Endothelial cell of umbilical vein (primary cell): ENCODE measurements around the gene ULK2. TPM values are rescaled to one million over a fixed set of nuclear protein-coding genes. Genes with fewer than 3 reads are reported as not detected.

Source experiments
- BruUV-seq: library from RNA; stranded (reverse); fragments of 400-500 nt; replicated peaks from 2 replicates; lab custom pipeline; 2021; lab: Mats Ljungman, UMichigan
- CTCF ChIA-PET: fragments of 300-600, 350-600 bp; sonication (Branson Sonifier 250); formaldehyde crosslinking; loops from one replicate; lab custom pipeline; 2021; ENCODE audit warnings: antibody characterized with exemption, inconsistent platforms; lab: Charles Lee
- POLR2A ChIA-PET: fragments of 300-600, 350-600 bp; sonication (Branson Sonifier 250); formaldehyde crosslinking; loops from one replicate; lab custom pipeline; 2021; ENCODE audit warnings: antibody characterized with exemption, inconsistent platforms; lab: Charles Lee
- DNase-seq: peaks from one replicate; pipeline ENCODE4 v3.0.0-alpha.2; 2011; ENCODE audit warnings: low read depth, low spot score
- FAIRE-seq: peaks from 2 replicates; lab custom pipeline; 2011; peaks lifted over from hg19 to GRCh38; lab: Jason Lieb, UNC
- H2AFZ ChIP-seq: 2 replicates; pipeline ENCODE4 v1.6.0; 2012; ENCODE audit warnings: low read depth, low read length, control low read depth, inconsistent platforms
- H3K27ac ChIP-seq: 2 replicates; pipeline ENCODE4 v1.5.1; 2011; ENCODE audit warnings: low read depth, mild to moderate bottlenecking, control low read depth, low read length, moderate library complexity; ENCODE audit not compliant: insufficient read depth
- H3K27me3 ChIP-seq, 2 experiments: 2 replicates each; pipeline versions ENCODE4 v1.6.0 to v1.6.1; 2011; ENCODE audit warnings: low read length in 2 of 2, mixed read lengths in 1 of 2; ENCODE audit not compliant: control insufficient read depth in 2 of 2, insufficient read depth in 2 of 2
- H3K36me3 ChIP-seq, 2 experiments: 2 replicates in 1 of 2; 3 replicates in 1 of 2; pipeline ENCODE4 v1.5.1; 2011; ENCODE audit warnings: low read length in 2 of 2, mild to moderate bottlenecking in 1 of 2, moderate library complexity in 1 of 2; ENCODE audit not compliant: control insufficient read depth in 2 of 2, insufficient read depth in 2 of 2; ENCODE audit errors: extremely low read depth in 1 of 2
- H3K4me1 ChIP-seq: 3 replicates; pipeline ENCODE4 v1.5.1; 2011; ENCODE audit warnings: mild to moderate bottlenecking, low read length; ENCODE audit not compliant: control insufficient read depth, insufficient read depth; ENCODE audit errors: extremely low read depth
- H3K4me2 ChIP-seq: 2 replicates; pipeline ENCODE4 v1.6.1; 2011; ENCODE audit warnings: low read length, control low read depth, mixed read lengths; ENCODE audit not compliant: insufficient read depth
- H3K4me3 ChIP-seq, 3 experiments: fragments of 200-600 bp in 1 of 3; sonication (generic), shearing (Covaris generic) in 1 of 3; replicated peaks in 1 of 3; 2 replicates each; pipeline ENCODE4 v1.5.1; 2011 to 2016; ENCODE audit warnings: control low read depth in 3 of 3, low read length in 3 of 3, mild to moderate bottlenecking in 2 of 3, inconsistent platforms in 1 of 3, low read depth in 1 of 3, moderate library complexity in 1 of 3; ENCODE audit not compliant: insufficient read depth in 1 of 3
- H3K79me2 ChIP-seq: 2 replicates; pipeline ENCODE4 v1.6.0; 2012; ENCODE audit warnings: low read length, inconsistent platforms; ENCODE audit not compliant: control insufficient read depth, insufficient read depth
- H3K9ac ChIP-seq: replicated peaks from 2 replicates; pipeline ENCODE3; 2011; ENCODE audit warnings: low read length, control low read depth; ENCODE audit not compliant: insufficient read depth; ENCODE audit errors: extremely low read depth
- H3K9me1 ChIP-seq: replicated peaks from 3 replicates; pipeline ENCODE4 v1.6.0; 2011; ENCODE audit warnings: mild to moderate bottlenecking, low read length; ENCODE audit not compliant: control insufficient read depth, insufficient read depth; ENCODE audit errors: extremely low read depth
- H3K9me3 ChIP-seq: replicated peaks from 2 replicates; pipeline ENCODE4 v1.5.1; 2012; ENCODE audit warnings: low read length, inconsistent platforms; ENCODE audit not compliant: control insufficient read depth, insufficient read depth
- H4K20me1 ChIP-seq: replicated peaks from 2 replicates; pipeline ENCODE3; 2011; ENCODE audit warnings: mild to moderate bottlenecking, low read length; ENCODE audit not compliant: control insufficient read depth, insufficient read depth; ENCODE audit errors: extremely low read depth
- EZH2 ChIP-seq: IDR thresholded peaks from 2 replicates; pipeline ENCODE4 v1.6.1; 2012; ENCODE audit warnings: borderline replicate concordance, low read depth, mild to moderate bottlenecking, moderate library complexity, low read length, inconsistent platforms; ENCODE audit not compliant: severe bottlenecking
- FOS ChIP-seq: IDR thresholded peaks from 2 replicates; pipeline ENCODE4 v1.6.1; 2011; ENCODE audit warnings: mild to moderate bottlenecking, low read length, moderate library complexity, borderline replicate concordance; ENCODE audit not compliant: insufficient read depth
- GATA2 ChIP-seq: IDR thresholded peaks from 2 replicates; pipeline ENCODE4 v1.7.0; 2011; ENCODE audit warnings: low read depth, mild to moderate bottlenecking, moderate library complexity, mixed read lengths, low read length; ENCODE audit not compliant: insufficient read length, insufficient read depth
- JUN ChIP-seq: IDR thresholded peaks from 2 replicates; pipeline ENCODE4 v1.6.1; 2011; ENCODE audit warnings: borderline replicate concordance, low read depth; ENCODE audit not compliant: insufficient read length, insufficient read depth
- MYC ChIP-seq: IDR thresholded peaks from one replicate; pipeline ENCODE4 v1.6.1; 2011; ENCODE audit warnings: mild to moderate bottlenecking, low read depth, low read length
- POLR2A ChIP-seq: IDR thresholded peaks from 2 replicates; pipeline ENCODE4 v1.6.1; 2012; ENCODE audit warnings: low read depth, mild to moderate bottlenecking, control low read depth, low read length
- POLR2AphosphoS5 ChIP-seq: IDR thresholded peaks from 2 replicates; pipeline ENCODE4 v1.6.1; 2012; ENCODE audit warnings: low read depth, mild to moderate bottlenecking, control low read depth, low read length, moderate library complexity; ENCODE audit not compliant: insufficient read depth
- dilution Hi-C: fragments of 300-500 bp; cut with MboI; formaldehyde crosslinking; loops from one replicate; pipeline ENCODE4 v1.15.0; 2019; ENCODE audit warnings: low sequenced_read_pairs; ENCODE audit not compliant: extremely low pct_ligation_motif_present
- intact Hi-C: fragments of 100-400 bp; cut with micrococcal nuclease; formaldehyde crosslinking; loops from one replicate; pipeline ENCODE4 v1.10.0; 2022
- polyA plus RNA-seq, 4 experiments: library from polyadenylated mRNA; depleted of rRNA in 3 of 4; stranded (reverse) in 3 of 4; unstranded in 1 of 4; fragments of >200 nt; gene quantifications; 2 replicates each; pipeline versions ENCODE4 v1.2.1 to v1.2.3, GENCODE V29; 2011 to 2012; ENCODE audit warnings: missing spikeins in 1 of 4
- total RNA-seq: library from RNA; stranded (reverse); gene quantifications from 2 replicates; pipeline ENCODE4 v1.2.3, GENCODE V29; 2021
- TF ChIP-seq, protein P1 (sequence below), 2 donors: IDR thresholded peaks; 1 replicate in 1 of 2; 2 replicates in 1 of 2; pipeline ENCODE4 v1.5.1; 2011; ENCODE audit warnings: low read length in 2 of 2, mild to moderate bottlenecking in 2 of 2, moderate library complexity in 2 of 2, control low read depth in 1 of 2, inconsistent platforms in 1 of 2, low read depth in 1 of 2; ENCODE audit not compliant: insufficient read depth in 1 of 2; ENCODE audit errors: extremely low read depth in 1 of 2
- TF ChIP-seq, protein P2 (sequence below): IDR thresholded peaks from 2 replicates; pipeline ENCODE4 v1.6.1; 2011; ENCODE audit not compliant: insufficient read depth, insufficient read length

The ULK2 gene
- total and polyA plus RNA-seq, 2 donors (not counting 3 experiments of a cell fraction or from before 2014, with no cell fraction given), result 19.3 to 26.7 TPM

DNA sequence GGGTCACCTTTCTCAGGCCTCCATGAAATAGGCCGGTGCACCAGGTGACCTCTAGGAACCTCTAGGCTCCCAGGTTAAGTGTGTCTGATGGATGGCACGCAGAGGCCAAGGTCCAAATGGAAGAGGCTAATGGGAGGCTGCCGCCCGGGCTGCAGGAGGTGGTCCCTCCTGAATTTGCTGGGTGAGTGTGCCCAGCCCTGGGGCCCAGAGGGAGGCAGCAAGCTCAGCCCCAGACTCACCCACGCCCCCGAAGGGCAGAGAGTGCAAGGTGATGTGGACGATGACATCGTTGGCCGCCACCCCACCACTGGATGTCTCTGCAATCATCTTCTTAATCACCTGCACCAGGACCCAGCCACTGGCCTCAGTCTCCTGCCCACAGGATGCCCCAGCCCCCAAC, 129.0 kb downstream of the ULK2 start:
- H3K9me1 ChIP-seq, result no peaks in the 10 kb centered on the region
- TF ChIP-seq GATA2, result no peak
- TF ChIP-seq JUN, result no peak
- TF ChIP-seq, protein P1, sequence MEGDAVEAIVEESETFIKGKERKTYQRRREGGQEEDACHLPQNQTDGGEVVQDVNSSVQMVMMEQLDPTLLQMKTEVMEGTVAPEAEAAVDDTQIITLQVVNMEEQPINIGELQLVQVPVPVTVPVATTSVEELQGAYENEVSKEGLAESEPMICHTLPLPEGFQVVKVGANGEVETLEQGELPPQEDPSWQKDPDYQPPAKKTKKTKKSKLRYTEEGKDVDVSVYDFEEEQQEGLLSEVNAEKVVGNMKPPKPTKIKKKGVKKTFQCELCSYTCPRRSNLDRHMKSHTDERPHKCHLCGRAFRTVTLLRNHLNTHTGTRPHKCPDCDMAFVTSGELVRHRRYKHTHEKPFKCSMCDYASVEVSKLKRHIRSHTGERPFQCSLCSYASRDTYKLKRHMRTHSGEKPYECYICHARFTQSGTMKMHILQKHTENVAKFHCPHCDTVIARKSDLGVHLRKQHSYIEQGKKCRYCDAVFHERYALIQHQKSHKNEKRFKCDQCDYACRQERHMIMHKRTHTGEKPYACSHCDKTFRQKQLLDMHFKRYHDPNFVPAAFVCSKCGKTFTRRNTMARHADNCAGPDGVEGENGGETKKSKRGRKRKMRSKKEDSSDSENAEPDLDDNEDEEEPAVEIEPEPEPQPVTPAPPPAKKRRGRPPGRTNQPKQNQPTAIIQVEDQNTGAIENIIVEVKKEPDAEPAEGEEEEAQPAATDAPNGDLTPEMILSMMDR (IDR thresholded peaks at IDR 0.05; ENCODE audit: extremely low read depth in 1 of 2, insufficient read depth in 1 of 2, low read depth in 1 of 2, low read length in 2 of 2), result no peak
- no peak for TF ChIP-seq MYC
- no peak for TF ChIP-seq FOS
- TF ChIP-seq, protein P2, sequence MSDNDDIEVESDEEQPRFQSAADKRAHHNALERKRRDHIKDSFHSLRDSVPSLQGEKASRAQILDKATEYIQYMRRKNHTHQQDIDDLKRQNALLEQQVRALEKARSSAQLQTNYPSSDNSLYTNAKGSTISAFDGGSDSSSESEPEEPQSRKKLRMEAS, result no peak
- TF ChIP-seq POLR2AphosphoS5, result no peak
- no peak for TF ChIP-seq EZH2
- no peak for TF ChIP-seq POLR2A
- H3K27me3 ChIP-seq, result no peaks in the 10 kb centered on the region
- FAIRE-seq, result no peak
- H2AFZ ChIP-seq, result no peak overlapping the region
- ChIA-PET POLR2A (no interaction called here), CTCF (interaction anchor here (2.0 kb wide), 1 partner anchor 27 kb away, joined by 4 read pairs; no protein-coding TSS in a partner anchor)
- intact Hi-C loops, result no loop called here
- H3K9ac ChIP-seq, result no peak overlapping the region
- dilution Hi-C loops, result no loop called here
- no peak overlapping the region for H3K27ac ChIP-seq
- no peaks in the 10 kb centered on the region for H3K36me3 ChIP-seq
- DNase-seq, result no peak
- H3K4me3 ChIP-seq, result no peak overlapping the region
- no TSS peak for BruUV-seq
- no peaks in the 10 kb centered on the region for H3K4me1 ChIP-seq
- no peaks in the 10 kb centered on the region for H3K9me3 ChIP-seq
- no peaks in the 10 kb centered on the region for H3K79me2 ChIP-seq
- no peak overlapping the region for H3K4me2 ChIP-seq
- no peaks in the 10 kb centered on the region for H4K20me1 ChIP-seq
